ENCODE measurements around the gene ATP2C2. TPM values are rescaled to one million over a fixed set of nuclear protein-coding genes. Genes with fewer than 3 reads are reported as not detected.

Gene ATP2C2
- total and polyA plus RNA-seq, 2 experiments from 2014 or later, result 2.1 TPM

DNA sequence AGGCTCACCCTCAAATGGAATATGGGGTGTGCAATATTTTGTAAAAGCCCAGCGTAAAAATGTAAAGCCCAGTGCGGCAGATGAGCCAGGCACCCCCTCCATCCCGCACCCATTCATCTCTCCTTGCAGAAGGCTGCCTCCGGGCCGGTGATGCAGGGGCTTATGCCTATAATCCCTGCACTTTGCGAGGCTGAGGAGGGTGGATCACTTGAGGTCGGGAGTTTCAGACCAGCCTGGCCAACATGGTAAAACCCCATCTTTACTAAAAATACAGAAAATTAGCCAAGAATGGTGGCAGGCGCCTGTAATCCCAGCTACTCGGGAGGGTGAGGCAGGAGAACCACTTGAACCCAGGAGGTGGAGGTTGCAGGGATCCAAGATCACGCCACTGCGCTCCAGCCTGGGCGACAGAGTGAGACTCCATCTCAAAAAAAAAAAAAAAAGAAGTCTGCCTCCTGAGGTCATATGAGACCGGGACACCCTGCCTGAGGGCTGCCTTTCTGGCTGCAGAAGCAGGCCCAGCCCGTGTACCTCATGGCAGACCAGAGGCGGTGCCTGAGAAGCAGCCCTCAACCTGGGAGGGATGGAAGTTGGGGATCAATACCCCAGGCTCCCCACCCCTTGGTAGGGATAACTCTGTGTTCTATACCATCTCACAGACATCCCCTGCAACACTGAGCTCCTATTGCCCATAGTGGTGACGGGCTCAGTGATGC is 17.5 kb upstream of the ATP2C2 start (continued):
- TF ChIP-seq, protein P1, sequence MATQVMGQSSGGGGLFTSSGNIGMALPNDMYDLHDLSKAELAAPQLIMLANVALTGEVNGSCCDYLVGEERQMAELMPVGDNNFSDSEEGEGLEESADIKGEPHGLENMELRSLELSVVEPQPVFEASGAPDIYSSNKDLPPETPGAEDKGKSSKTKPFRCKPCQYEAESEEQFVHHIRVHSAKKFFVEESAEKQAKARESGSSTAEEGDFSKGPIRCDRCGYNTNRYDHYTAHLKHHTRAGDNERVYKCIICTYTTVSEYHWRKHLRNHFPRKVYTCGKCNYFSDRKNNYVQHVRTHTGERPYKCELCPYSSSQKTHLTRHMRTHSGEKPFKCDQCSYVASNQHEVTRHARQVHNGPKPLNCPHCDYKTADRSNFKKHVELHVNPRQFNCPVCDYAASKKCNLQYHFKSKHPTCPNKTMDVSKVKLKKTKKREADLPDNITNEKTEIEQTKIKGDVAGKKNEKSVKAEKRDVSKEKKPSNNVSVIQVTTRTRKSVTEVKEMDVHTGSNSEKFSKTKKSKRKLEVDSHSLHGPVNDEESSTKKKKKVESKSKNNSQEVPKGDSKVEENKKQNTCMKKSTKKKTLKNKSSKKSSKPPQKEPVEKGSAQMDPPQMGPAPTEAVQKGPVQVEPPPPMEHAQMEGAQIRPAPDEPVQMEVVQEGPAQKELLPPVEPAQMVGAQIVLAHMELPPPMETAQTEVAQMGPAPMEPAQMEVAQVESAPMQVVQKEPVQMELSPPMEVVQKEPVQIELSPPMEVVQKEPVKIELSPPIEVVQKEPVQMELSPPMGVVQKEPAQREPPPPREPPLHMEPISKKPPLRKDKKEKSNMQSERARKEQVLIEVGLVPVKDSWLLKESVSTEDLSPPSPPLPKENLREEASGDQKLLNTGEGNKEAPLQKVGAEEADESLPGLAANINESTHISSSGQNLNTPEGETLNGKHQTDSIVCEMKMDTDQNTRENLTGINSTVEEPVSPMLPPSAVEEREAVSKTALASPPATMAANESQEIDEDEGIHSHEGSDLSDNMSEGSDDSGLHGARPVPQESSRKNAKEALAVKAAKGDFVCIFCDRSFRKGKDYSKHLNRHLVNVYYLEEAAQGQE (IDR thresholded peaks at IDR 0.05; ENCODE audit: unreplicated experiment), result no peak
- TF ChIP-seq, protein P2, sequence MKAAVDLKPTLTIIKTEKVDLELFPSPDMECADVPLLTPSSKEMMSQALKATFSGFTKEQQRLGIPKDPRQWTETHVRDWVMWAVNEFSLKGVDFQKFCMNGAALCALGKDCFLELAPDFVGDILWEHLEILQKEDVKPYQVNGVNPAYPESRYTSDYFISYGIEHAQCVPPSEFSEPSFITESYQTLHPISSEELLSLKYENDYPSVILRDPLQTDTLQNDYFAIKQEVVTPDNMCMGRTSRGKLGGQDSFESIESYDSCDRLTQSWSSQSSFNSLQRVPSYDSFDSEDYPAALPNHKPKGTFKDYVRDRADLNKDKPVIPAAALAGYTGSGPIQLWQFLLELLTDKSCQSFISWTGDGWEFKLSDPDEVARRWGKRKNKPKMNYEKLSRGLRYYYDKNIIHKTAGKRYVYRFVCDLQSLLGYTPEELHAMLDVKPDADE (IDR thresholded peaks at IDR 0.05), result no peak
- TF ChIP-seq, protein P3, sequence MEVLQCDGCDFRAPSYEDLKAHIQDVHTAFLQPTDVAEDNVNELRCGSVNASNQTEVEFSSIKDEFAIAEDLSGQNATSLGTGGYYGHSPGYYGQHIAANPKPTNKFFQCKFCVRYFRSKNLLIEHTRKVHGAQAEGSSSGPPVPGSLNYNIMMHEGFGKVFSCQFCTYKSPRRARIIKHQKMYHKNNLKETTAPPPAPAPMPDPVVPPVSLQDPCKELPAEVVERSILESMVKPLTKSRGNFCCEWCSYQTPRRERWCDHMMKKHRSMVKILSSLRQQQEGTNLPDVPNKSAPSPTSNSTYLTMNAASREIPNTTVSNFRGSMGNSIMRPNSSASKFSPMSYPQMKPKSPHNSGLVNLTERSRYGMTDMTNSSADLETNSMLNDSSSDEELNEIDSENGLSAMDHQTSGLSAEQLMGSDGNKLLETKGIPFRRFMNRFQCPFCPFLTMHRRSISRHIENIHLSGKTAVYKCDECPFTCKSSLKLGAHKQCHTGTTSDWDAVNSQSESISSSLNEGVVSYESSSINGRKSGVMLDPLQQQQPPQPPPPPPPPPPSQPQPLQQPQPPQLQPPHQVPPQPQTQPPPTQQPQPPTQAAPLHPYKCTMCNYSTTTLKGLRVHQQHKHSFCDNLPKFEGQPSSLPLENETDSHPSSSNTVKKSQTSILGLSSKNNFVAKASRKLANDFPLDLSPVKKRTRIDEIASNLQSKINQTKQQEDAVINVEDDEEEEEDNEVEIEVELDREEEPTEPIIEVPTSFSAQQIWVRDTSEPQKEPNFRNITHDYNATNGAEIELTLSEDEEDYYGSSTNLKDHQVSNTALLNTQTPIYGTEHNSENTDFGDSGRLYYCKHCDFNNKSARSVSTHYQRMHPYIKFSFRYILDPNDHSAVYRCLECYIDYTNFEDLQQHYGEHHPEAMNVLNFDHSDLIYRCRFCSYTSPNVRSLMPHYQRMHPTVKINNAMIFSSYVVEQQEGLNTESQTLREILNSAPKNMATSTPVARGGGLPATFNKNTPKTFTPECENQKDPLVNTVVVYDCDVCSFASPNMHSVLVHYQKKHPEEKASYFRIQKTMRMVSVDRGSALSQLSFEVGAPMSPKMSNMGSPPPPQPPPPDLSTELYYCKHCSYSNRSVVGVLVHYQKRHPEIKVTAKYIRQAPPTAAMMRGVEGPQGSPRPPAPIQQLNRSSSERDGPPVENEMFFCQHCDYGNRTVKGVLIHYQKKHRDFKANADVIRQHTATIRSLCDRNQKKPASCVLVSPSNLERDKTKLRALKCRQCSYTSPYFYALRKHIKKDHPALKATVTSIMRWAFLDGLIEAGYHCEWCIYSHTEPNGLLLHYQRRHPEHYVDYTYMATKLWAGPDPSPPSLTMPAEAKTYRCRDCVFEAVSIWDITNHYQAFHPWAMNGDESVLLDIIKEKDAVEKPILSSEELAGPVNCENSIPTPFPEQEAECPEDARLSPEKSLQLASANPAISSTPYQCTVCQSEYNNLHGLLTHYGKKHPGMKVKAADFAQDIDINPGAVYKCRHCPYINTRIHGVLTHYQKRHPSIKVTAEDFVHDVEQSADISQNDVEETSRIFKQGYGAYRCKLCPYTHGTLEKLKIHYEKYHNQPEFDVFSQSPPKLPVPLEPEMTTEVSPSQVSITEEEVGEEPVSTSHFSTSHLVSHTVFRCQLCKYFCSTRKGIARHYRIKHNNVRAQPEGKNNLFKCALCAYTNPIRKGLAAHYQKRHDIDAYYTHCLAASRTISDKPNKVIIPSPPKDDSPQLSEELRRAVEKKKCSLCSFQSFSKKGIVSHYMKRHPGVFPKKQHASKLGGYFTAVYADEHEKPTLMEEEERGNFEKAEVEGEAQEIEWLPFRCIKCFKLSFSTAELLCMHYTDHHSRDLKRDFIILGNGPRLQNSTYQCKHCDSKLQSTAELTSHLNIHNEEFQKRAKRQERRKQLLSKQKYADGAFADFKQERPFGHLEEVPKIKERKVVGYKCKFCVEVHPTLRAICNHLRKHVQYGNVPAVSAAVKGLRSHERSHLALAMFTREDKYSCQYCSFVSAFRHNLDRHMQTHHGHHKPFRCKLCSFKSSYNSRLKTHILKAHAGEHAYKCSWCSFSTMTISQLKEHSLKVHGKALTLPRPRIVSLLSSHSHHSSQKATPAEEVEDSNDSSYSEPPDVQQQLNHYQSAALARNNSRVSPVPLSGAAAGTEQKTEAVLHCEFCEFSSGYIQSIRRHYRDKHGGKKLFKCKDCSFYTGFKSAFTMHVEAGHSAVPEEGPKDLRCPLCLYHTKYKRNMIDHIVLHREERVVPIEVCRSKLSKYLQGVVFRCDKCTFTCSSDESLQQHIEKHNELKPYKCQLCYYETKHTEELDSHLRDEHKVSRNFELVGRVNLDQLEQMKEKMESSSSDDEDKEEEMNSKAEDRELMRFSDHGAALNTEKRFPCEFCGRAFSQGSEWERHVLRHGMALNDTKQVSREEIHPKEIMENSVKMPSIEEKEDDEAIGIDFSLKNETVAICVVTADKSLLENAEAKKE (CRISPR knock-in tag; IDR thresholded peaks at IDR 0.05), result no peak
- TF ChIP-seq JUNB (IDR thresholded peaks at IDR 0.05; ENCODE audit: unreplicated experiment) (no peak), ZNF331 (CRISPR knock-in tag; IDR thresholded peaks at IDR 0.05; ENCODE audit: low read depth) (no peak), EZH2phosphoT487 (IDR thresholded peaks at IDR 0.05; ENCODE audit: unreplicated experiment) (no peak)
